HUES6 (cell line): ENCODE measurements around the gene FLG2.

Experiments used
- H3K27ac ChIP-seq: 2 replicates; pipeline ENCODE4 v1.7.0; 2013; ENCODE audit warnings: low read depth, mild to moderate bottlenecking, low read length, inconsistent platforms
- H3K27me3 ChIP-seq: 2 replicates; pipeline ENCODE4 v1.6.1; 2013; ENCODE audit warnings: low read length; ENCODE audit not compliant: control insufficient read depth, insufficient read depth
- H3K36me3 ChIP-seq: 2 replicates; pipeline ENCODE4 v1.6.1; 2013; ENCODE audit warnings: low read length; ENCODE audit not compliant: control insufficient read depth, insufficient read depth
- H3K4me1 ChIP-seq: 2 replicates; pipeline ENCODE4 v1.6.1; 2013; ENCODE audit warnings: low read length; ENCODE audit not compliant: control insufficient read depth, insufficient read depth
- H3K4me3 ChIP-seq: 2 replicates; pipeline ENCODE4 v1.5.1; 2013; ENCODE audit warnings: low read depth, low read length
- H3K9ac ChIP-seq: one replicate; pipeline ENCODE4 v1.6.1; 2013; ENCODE audit warnings: mild to moderate bottlenecking, low read length
- H3K9me3 ChIP-seq: 2 replicates; pipeline ENCODE4 v1.6.1; 2013; ENCODE audit warnings: low read depth, low read length; ENCODE audit not compliant: control insufficient read depth, insufficient read depth

The FLG2 gene

GRCh38 chr1:152367436-152367835, 7.6 kb upstream of the FLG2 start:
- no peaks in the 10 kb centered on the region for H3K4me1 ChIP-seq
- H3K9ac ChIP-seq: no peak overlapping the region
- H3K4me3 ChIP-seq: no peak overlapping the region
- H3K36me3 ChIP-seq: no peaks in the 10 kb centered on the region
- no peak overlapping the region for H3K27ac ChIP-seq
- peaks cover 14% of the 10 kb centered on the region; the same call in 1 of the 2 replicates for H3K9me3 ChIP-seq
- H3K27me3 ChIP-seq: peaks cover 2% of the 10 kb centered on the region; the same call in 1 of the 2 replicates

GRCh38 chr1:152356736-152357135, 3.1 kb downstream of the FLG2 start:
- no peaks in the 10 kb centered on the region for H3K4me1 ChIP-seq
- H3K36me3 ChIP-seq: no peaks in the 10 kb centered on the region
- no peak overlapping the region for H3K4me3 ChIP-seq
- H3K27me3 ChIP-seq: no peaks in the 10 kb centered on the region; the same call in 1 of the 2 replicates
- H3K27ac ChIP-seq: no peak overlapping the region
- peaks cover 64% of the 10 kb centered on the region for H3K9me3 ChIP-seq
- no peak overlapping the region for H3K9ac ChIP-seq

- no peak overlapping the region for H3K27ac ChIP-seq
- no peak overlapping the region for H3K9ac ChIP-seq
- no peaks in the 10 kb centered on the region for H3K36me3 ChIP-seq
- peaks cover 5% of the 10 kb centered on the region; the same call in 1 of the 2 replicates for H3K27me3 ChIP-seq
- no peak overlapping the region for H3K4me3 ChIP-seq
- no peaks in the 10 kb centered on the region for H3K4me1 ChIP-seq
- peaks cover 53% of the 10 kb centered on the region for H3K9me3 ChIP-seq
Measured at GRCh38 chr1:152349611-152350010, 10.2 kb downstream of the FLG2 start.

GRCh38 chr1:152348447-152348846, 11.4 kb downstream of the FLG2 start:
- Histone ChIP-seq H3K9ac (no peak overlapping the region), H3K4me3 (no peak overlapping the region), H3K9me3 (peaks cover 41% of the 10 kb centered on the region; the same call in 1 of the 2 replicates)

GRCh38 chr1:152347116-152347728, 12.6 kb downstream of the FLG2 start:
- peaks cover 5% of the 10 kb centered on the region; the same call in 1 of the 2 replicates for H3K27me3 ChIP-seq
- H3K4me3 ChIP-seq: no peak overlapping the region
- no peak overlapping the region for H3K27ac ChIP-seq
- peaks cover 29% of the 10 kb centered on the region; the same call in 1 of the 2 replicates for H3K9me3 ChIP-seq
- H3K36me3 ChIP-seq: no peaks in the 10 kb centered on the region
- no peaks in the 10 kb centered on the region for H3K4me1 ChIP-seq
- H3K9ac ChIP-seq: no peak overlapping the region

More at GRCh38 chr1:152348447-152348846, 11.4 kb downstream of the FLG2 start:
- Histone ChIP-seq H3K36me3 (no peaks in the 10 kb centered on the region), H3K27me3 (peaks cover 5% of the 10 kb centered on the region; the same call in 1 of the 2 replicates), H3K4me1 (no peaks in the 10 kb centered on the region), H3K27ac (no peak overlapping the region)

- peaks cover 5% of the 10 kb centered on the region; the same call in 1 of the 2 replicates for H3K27me3 ChIP-seq
- no peaks in the 10 kb centered on the region for H3K36me3 ChIP-seq
- no peak overlapping the region for H3K9ac ChIP-seq
- H3K27ac ChIP-seq: no peak overlapping the region
- peaks cover 4% of the 10 kb centered on the region; the same call in 1 of the 2 replicates for H3K9me3 ChIP-seq
- no peaks in the 10 kb centered on the region for H3K4me1 ChIP-seq
- H3K4me3 ChIP-seq: no peak overlapping the region
Measured at GRCh38 chr1:152344438-152344837, 15.4 kb downstream of the FLG2 start.

- Histone ChIP-seq H3K4me3 (no peak overlapping the region), H3K36me3 (no peaks in the 10 kb centered on the region), H3K9ac (no peak overlapping the region), H3K4me1 (no peaks in the 10 kb centered on the region), H3K27me3 (peaks cover 5% of the 10 kb centered on the region; the same call in 1 of the 2 replicates), H3K9me3 (peaks cover 4% of the 10 kb centered on the region; the same call in 1 of the 2 replicates), H3K27ac (no peak overlapping the region)
Measured at GRCh38 chr1:152343006-152343405, 16.8 kb downstream of the FLG2 start.

- Histone ChIP-seq H3K9me3 (no peaks in the 10 kb centered on the region; the same call in 1 of the 2 replicates), H3K9ac (no peak overlapping the region), H3K4me3 (no peak overlapping the region), H3K27ac (no peak overlapping the region), H3K4me1 (no peaks in the 10 kb centered on the region), H3K27me3 (no peaks in the 10 kb centered on the region), H3K36me3 (no peaks in the 10 kb centered on the region)
Measured at GRCh38 chr1:152335399-152335798, 24.4 kb downstream of the FLG2 start.

GRCh38 chr1:152328801-152329391, 30.9 kb downstream of the FLG2 start:
- Histone ChIP-seq H3K36me3 (no peaks in the 10 kb centered on the region), H3K9me3 (peaks cover 4% of the 10 kb centered on the region; the same call in 1 of the 2 replicates), H3K27me3 (no peaks in the 10 kb centered on the region), H3K4me3 (no peak overlapping the region), H3K9ac (no peak overlapping the region), H3K27ac (no peak overlapping the region), H3K4me1 (no peaks in the 10 kb centered on the region)

- H3K36me3 ChIP-seq: no peaks in the 10 kb centered on the region
- no peaks in the 10 kb centered on the region for H3K4me1 ChIP-seq
- H3K9me3 ChIP-seq: peaks cover 4% of the 10 kb centered on the region; the same call in 1 of the 2 replicates
- H3K27ac ChIP-seq: no peak within 1 kb of the TSS
- H3K4me3 ChIP-seq: no peak within 1 kb of the TSS
- H3K27me3 ChIP-seq: no peaks in the 10 kb centered on the region
- no peak within 1 kb of the TSS for H3K9ac ChIP-seq
Measured at GRCh38 chr1:152325111-152325510, 34.7 kb downstream of the FLG2 start, which contains the start of gene FLG. Gene FLG (minus strand): TSS chr1:152325239. CDS start chr1:152315456, 9,783 bp downstream.

GRCh38 chr1:152313970-152314369, 45.8 kb downstream of the FLG2 start:
- Histone ChIP-seq H3K9ac (no peak overlapping the region), H3K4me1 (no peaks in the 10 kb centered on the region), H3K27me3 (peaks cover 22% of the 10 kb centered on the region; the same call in 1 of the 2 replicates), H3K4me3 (no peak overlapping the region), H3K9me3 (peaks cover 53% of the 10 kb centered on the region), H3K36me3 (no peaks in the 10 kb centered on the region), H3K27ac (no peak overlapping the region)
